ENCODE results near the gene EVC2. TPM values are rescaled to one million over a fixed set of nuclear protein-coding genes. Genes with fewer than 3 reads are reported as not detected.

The EVC2 gene
- total RNA-seq, 1 donor from 2014 or later: 0.43 TPM

- no peaks in the 10 kb centered on the region for H3K27me3 Mint-ChIP-seq (ENCODE audit: low read depth)
- intact Hi-C loops (cut with micrococcal nuclease): no loop called here
Observed at GRCh38 chr4:5543681-5544080, 164.7 kb downstream of the EVC2 start.

GRCh38 chr4:5541169-5541568 lies 167.2 kb downstream of the EVC2 start:
- Mint-ChIP-seq H3K36me3 (ENCODE audit: low read depth) (no peaks in the 10 kb centered on the region), H3K27ac (no peak overlapping the region), H3K4me3 (ENCODE audit: low read depth) (no peak overlapping the region), H3K27me3 (ENCODE audit: low read depth) (no peaks in the 10 kb centered on the region), H3K4me1 (ENCODE audit: low read depth) (no peaks in the 10 kb centered on the region), H3K9me3 (peaks cover 10% of the 10 kb centered on the region)
- intact Hi-C loops (cut with micrococcal nuclease): no loop called here
- no peak for DNase-seq (ENCODE audit: low spot score)

More at GRCh38 chr4:5543681-5544080, 164.7 kb downstream of the EVC2 start:
- H3K4me1 Mint-ChIP-seq (ENCODE audit: low read depth): no peaks in the 10 kb centered on the region
- H3K27ac Mint-ChIP-seq: no peak overlapping the region
- H3K36me3 Mint-ChIP-seq (ENCODE audit: low read depth): no peaks in the 10 kb centered on the region
- DNase-seq (ENCODE audit: low spot score): no peak
- peaks cover 10% of the 10 kb centered on the region for H3K9me3 Mint-ChIP-seq
- no peak overlapping the region for H3K4me3 Mint-ChIP-seq (ENCODE audit: low read depth)

- Mint-ChIP-seq H3K4me3 (ENCODE audit: low read depth) (no peak overlapping the region), H3K4me1 (ENCODE audit: low read depth) (no peaks in the 10 kb centered on the region)
Observed at GRCh38 chr4:5539584-5539983, 168.8 kb downstream of the EVC2 start.

GRCh38 chr4:5532100-5532499 lies 176.3 kb downstream of the EVC2 start:
- Mint-ChIP-seq H3K4me1 (ENCODE audit: low read depth) (no peaks in the 10 kb centered on the region), H3K4me3 (ENCODE audit: low read depth) (no peak overlapping the region), H3K36me3 (ENCODE audit: low read depth) (no peaks in the 10 kb centered on the region), H3K9me3 (peaks cover 32% of the 10 kb centered on the region), H3K27ac (no peak overlapping the region), H3K27me3 (ENCODE audit: low read depth) (no peaks in the 10 kb centered on the region)
- intact Hi-C loops (cut with micrococcal nuclease): no loop called here
- DNase-seq (ENCODE audit: low spot score): no peak

More at GRCh38 chr4:5539584-5539983, 168.8 kb downstream of the EVC2 start:
- H3K27ac Mint-ChIP-seq: no peak overlapping the region
- no peak for DNase-seq (ENCODE audit: low spot score)
- intact Hi-C loops (cut with micrococcal nuclease): no loop called here
- peaks cover 14% of the 10 kb centered on the region for H3K9me3 Mint-ChIP-seq
- H3K36me3 Mint-ChIP-seq (ENCODE audit: low read depth): no peaks in the 10 kb centered on the region
- H3K27me3 Mint-ChIP-seq (ENCODE audit: low read depth): no peaks in the 10 kb centered on the region

GRCh38 chr4:5528031-5528436 lies 180.3 kb downstream of the EVC2 start:
- H3K27me3 Mint-ChIP-seq (ENCODE audit: low read depth): no peaks in the 10 kb centered on the region
- H3K4me3 Mint-ChIP-seq (ENCODE audit: low read depth): no peak overlapping the region
- no peaks in the 10 kb centered on the region for H3K4me1 Mint-ChIP-seq (ENCODE audit: low read depth)
- intact Hi-C loops (cut with micrococcal nuclease): no loop called here
- H3K9me3 Mint-ChIP-seq: peaks cover 17% of the 10 kb centered on the region
- no peaks in the 10 kb centered on the region for H3K36me3 Mint-ChIP-seq (ENCODE audit: low read depth)
- H3K27ac Mint-ChIP-seq: no peak overlapping the region
- no peak for DNase-seq (ENCODE audit: low spot score)

- H3K27ac Mint-ChIP-seq: no peak overlapping the region
- H3K9me3 Mint-ChIP-seq: peaks cover 17% of the 10 kb centered on the region
- H3K4me1 Mint-ChIP-seq (ENCODE audit: low read depth): no peaks in the 10 kb centered on the region
- no peak overlapping the region for H3K4me3 Mint-ChIP-seq (ENCODE audit: low read depth)
- intact Hi-C loops (cut with micrococcal nuclease): no loop called here
- no peak for DNase-seq (ENCODE audit: low spot score)
- H3K27me3 Mint-ChIP-seq (ENCODE audit: low read depth): no peaks in the 10 kb centered on the region
- H3K36me3 Mint-ChIP-seq (ENCODE audit: low read depth): no peaks in the 10 kb centered on the region
Observed at GRCh38 chr4:5527211-5527610, 181.1 kb downstream of the EVC2 start.

GRCh38 chr4:5526080-5526846 lies 182.1 kb downstream of the EVC2 start:
- Mint-ChIP-seq H3K27ac (no peak overlapping the region), H3K36me3 (ENCODE audit: low read depth) (no peaks in the 10 kb centered on the region), H3K9me3 (peaks cover 11% of the 10 kb centered on the region), H3K4me3 (ENCODE audit: low read depth) (no peak overlapping the region), H3K4me1 (ENCODE audit: low read depth) (no peaks in the 10 kb centered on the region), H3K27me3 (ENCODE audit: low read depth) (no peaks in the 10 kb centered on the region)
- no peak for DNase-seq (ENCODE audit: low spot score)
- intact Hi-C loops (cut with micrococcal nuclease): no loop called here

GRCh38 chr4:5524446-5525299 lies 183.7 kb downstream of the EVC2 start:
- intact Hi-C loops (cut with micrococcal nuclease): no loop called here
- no peak for DNase-seq (ENCODE audit: low spot score)
- H3K36me3 Mint-ChIP-seq (ENCODE audit: low read depth): no peaks in the 10 kb centered on the region
- H3K9me3 Mint-ChIP-seq: peaks cover 14% of the 10 kb centered on the region
- no peak overlapping the region for H3K4me3 Mint-ChIP-seq (ENCODE audit: low read depth)
- H3K27ac Mint-ChIP-seq: no peak overlapping the region
- no peaks in the 10 kb centered on the region for H3K4me1 Mint-ChIP-seq (ENCODE audit: low read depth)
- no peaks in the 10 kb centered on the region for H3K27me3 Mint-ChIP-seq (ENCODE audit: low read depth)

GRCh38 chr4:5517372-5517771 lies 191.0 kb downstream of the EVC2 start:
- H3K4me3 Mint-ChIP-seq (ENCODE audit: low read depth): no peak overlapping the region
- H3K27me3 Mint-ChIP-seq (ENCODE audit: low read depth): no peaks in the 10 kb centered on the region
- H3K27ac Mint-ChIP-seq: no peak overlapping the region
- no peaks in the 10 kb centered on the region for H3K36me3 Mint-ChIP-seq (ENCODE audit: low read depth)
- peaks cover 8% of the 10 kb centered on the region for H3K9me3 Mint-ChIP-seq
- H3K4me1 Mint-ChIP-seq (ENCODE audit: low read depth): no peaks in the 10 kb centered on the region
- no peak for DNase-seq (ENCODE audit: low spot score)
- intact Hi-C loops (cut with micrococcal nuclease): no loop called here

- Mint-ChIP-seq H3K36me3 (ENCODE audit: low read depth) (no peaks in the 10 kb centered on the region), H3K4me1 (ENCODE audit: low read depth) (no peaks in the 10 kb centered on the region), H3K27ac (no peak overlapping the region), H3K9me3 (peaks cover 5% of the 10 kb centered on the region), H3K27me3 (ENCODE audit: low read depth) (no peaks in the 10 kb centered on the region), H3K4me3 (ENCODE audit: low read depth) (no peak overlapping the region)
- DNase-seq (ENCODE audit: low spot score): no peak
- intact Hi-C loops (cut with micrococcal nuclease): no loop called here
Observed at GRCh38 chr4:5515646-5516045, 192.7 kb downstream of the EVC2 start.

Other genes starting within 250 kb of the EVC2 start
- 1.7 and 2.0 TPM in 2 replicates for gene EVC, start 2.6 kb upstream of the EVC2 start, total RNA-seq
- 0.07 TPM in 1 of 2 replicates, not detected in the other for gene CRMP1, start 184.5 kb upstream of the EVC2 start, total RNA-seq

All from activated T-helper 2 cell treated with anti-CD3 and anti-CD28 coated beads, Interferon-gamma antibody, Interleukin-2, Interleukin-4, amounts not matched to agents 10 μg/mL and 5 μg/mL and 100 μg/mL, durations not matched to agents 14 hours and 24 hours and 36 hours (primary cell).